Neural cell (in vitro differentiated cells): Measurements from ENCODE around the gene NEU3. TPM values are rescaled to one million over a fixed set of nuclear protein-coding genes. Genes with fewer than 3 reads are reported as not detected.

ENCODE experiments used
- H2AFZ ChIP-seq: fragments of 200-600, 300-800 bp; sonication (generic), shearing (Covaris generic); 2 replicates; pipeline ENCODE4 v1.6.0; 2014; ENCODE audit warnings: low read depth, mild to moderate bottlenecking, antibody characterized with exemption, low read length, moderate library complexity
- H3F3A ChIP-seq: fragments of 200-600 bp; shearing (Covaris generic); 2 replicates; pipeline ENCODE4 v1.6.1; 2016; ENCODE audit warnings: mild to moderate bottlenecking, moderate library complexity, mixed read lengths, antibody characterized with exemption, low read length; ENCODE audit not compliant: insufficient read depth, poor library complexity, severe bottlenecking
- H3K27ac ChIP-seq: fragments of 200-600, 300-800 bp; sonication (generic), shearing (Covaris generic); 2 replicates; pipeline ENCODE4 v1.5.1; 2014; ENCODE audit warnings: mild to moderate bottlenecking, low read length, moderate library complexity
- H3K27me3 ChIP-seq: fragments of 300-800, 200-600 bp; sonication (generic), shearing (Covaris generic); 2 replicates; pipeline ENCODE4 v1.6.0; 2014; ENCODE audit warnings: mild to moderate bottlenecking, low read depth, low read length, moderate library complexity; ENCODE audit not compliant: insufficient read depth
- H3K36me3 ChIP-seq: fragments of 300-800, 200-600 bp; sonication (generic), shearing (Covaris generic); 2 replicates; pipeline ENCODE4 v1.5.1; 2014; ENCODE audit warnings: mild to moderate bottlenecking, antibody characterized with exemption, low read length, moderate library complexity; ENCODE audit not compliant: insufficient read depth
- H3K4me2 ChIP-seq: fragments of 300-800, 200-600 bp; sonication (generic), shearing (Covaris generic); 2 replicates; pipeline ENCODE4 v1.6.0; 2014; ENCODE audit warnings: mild to moderate bottlenecking, low read length
- H3K4me3 ChIP-seq: fragments of 300-800, 200-600 bp; sonication (generic), shearing (Covaris generic); 2 replicates; pipeline ENCODE4 v1.5.1; 2014; ENCODE audit warnings: mild to moderate bottlenecking, low read length, moderate library complexity
- H3K79me2 ChIP-seq: fragments of 200-600 bp; shearing (Covaris generic); replicated peaks from 2 replicates; pipeline ENCODE4 v1.6.0; 2014; ENCODE audit warnings: mild to moderate bottlenecking, low read length, moderate library complexity; ENCODE audit not compliant: insufficient read depth
- H3K9ac ChIP-seq: fragments of 300-800, 200-600 bp; sonication (generic), shearing (Covaris generic); 2 replicates; pipeline ENCODE4 v1.6.1; 2016; ENCODE audit warnings: mild to moderate bottlenecking, low read length, mixed read lengths
- H3K9me2 ChIP-seq: fragments of 200-600 bp; shearing (Covaris generic); 2 replicates; pipeline ENCODE4 v1.6.1; 2016; ENCODE audit warnings: mild to moderate bottlenecking, low read length, mixed read lengths; ENCODE audit not compliant: insufficient read depth
- H3K9me3 ChIP-seq: fragments of 200-600, 300-800 bp; sonication (generic), shearing (Covaris generic); 2 replicates; pipeline ENCODE4 v1.6.1; 2016; ENCODE audit warnings: mild to moderate bottlenecking, mixed run types, low read length, moderate library complexity, mixed read lengths
- H4K20me1 ChIP-seq: fragments of 200-600 bp; shearing (Covaris generic); 2 replicates; pipeline ENCODE4 v1.6.1; 2016; ENCODE audit warnings: mild to moderate bottlenecking, mixed run types; ENCODE audit not compliant: insufficient read depth
- CTCF ChIP-seq: fragments of 450-650 bp; IDR thresholded peaks from 2 replicates; pipeline ENCODE4 v1.5.1; 2014; ENCODE audit warnings: antibody characterized with exemption, mild to moderate bottlenecking, moderate library complexity; ENCODE audit not compliant: poor library complexity, severe bottlenecking
- EP300 ChIP-seq: fragments of 450-650 bp; conservative IDR thresholded peaks from 2 replicates; pipeline ENCODE4 v1.6.1; 2014; ENCODE audit warnings: antibody characterized with exemption, mild to moderate bottlenecking, moderate library complexity; ENCODE audit not compliant: poor library complexity, severe bottlenecking
- EZH2 ChIP-seq: fragments of 200-600, 300-800 bp; shearing (Covaris generic), sonication (generic); IDR thresholded peaks from 2 replicates; pipeline ENCODE4 v1.6.1; 2014; ENCODE audit warnings: antibody characterized with exemption, low read length, borderline replicate concordance, mild to moderate bottlenecking; ENCODE audit not compliant: insufficient read depth, poor library complexity, severe bottlenecking
- MXI1 ChIP-seq: fragments of 450-650 bp; conservative IDR thresholded peaks from 2 replicates; pipeline ENCODE4 v1.6.1; 2014; ENCODE audit warnings: antibody characterized with exemption, mild to moderate bottlenecking; ENCODE audit not compliant: poor library complexity, severe bottlenecking
- POLR2AphosphoS5 ChIP-seq: IDR thresholded peaks from 2 replicates; pipeline ENCODE4 v1.6.1; 2012
- RAD21 ChIP-seq: fragments of 450-650 bp; conservative IDR thresholded peaks from 2 replicates; pipeline ENCODE4 v1.6.1; 2014; ENCODE audit warnings: antibody characterized with exemption, mild to moderate bottlenecking, moderate library complexity
- REST ChIP-seq: IDR thresholded peaks from 2 replicates; pipeline ENCODE4 v1.6.1; 2012; ENCODE audit warnings: borderline replicate concordance
- SMC3 ChIP-seq: fragments of 450-650 bp; conservative IDR thresholded peaks from 2 replicates; pipeline ENCODE4 v1.6.1; 2014; ENCODE audit warnings: antibody characterized with exemption, mild to moderate bottlenecking, moderate library complexity; ENCODE audit not compliant: poor library complexity
- TAF1 ChIP-seq: IDR thresholded peaks from 2 replicates; pipeline ENCODE4 v1.6.1; 2012; ENCODE audit warnings: low read depth
- polyA plus RNA-seq: library from polyadenylated mRNA; depleted of rRNA; stranded (reverse); fragments of >200 nt; gene quantifications from 2 replicates; pipeline ENCODE4 v1.2.3, GENCODE V29; 2014

Gene NEU3
- polyA plus RNA-seq, 1 donor from 2014 or later = 16.9 TPM

GRCh38 chr11:75035911-75036565 lies 47.3 kb downstream of the NEU3 start:
- H3K27ac ChIP-seq = no peak overlapping the region
- H4K20me1 ChIP-seq = no peaks in the 10 kb centered on the region
- no peaks in the 10 kb centered on the region for H3K79me2 ChIP-seq
- H3F3A ChIP-seq = no peaks in the 10 kb centered on the region
- no peak overlapping the region for H3K4me2 ChIP-seq
- no peaks in the 10 kb centered on the region for H3K36me3 ChIP-seq
- no peak overlapping the region for H3K9ac ChIP-seq
- no peaks in the 10 kb centered on the region for H3K27me3 ChIP-seq
- no peaks in the 10 kb centered on the region for H3K9me2 ChIP-seq
- TF ChIP-seq REST (no peak), EZH2 (no peak), EP300 (no peak), TAF1 (no peak)
- no peak overlapping the region for H3K4me3 ChIP-seq
- H2AFZ ChIP-seq = no peak overlapping the region
- H3K9me3 ChIP-seq = no peaks in the 10 kb centered on the region

GRCh38 chr11:75040167-75040770 lies 51.5 kb downstream of the NEU3 start:
- no peak for TF ChIP-seq REST
- TF ChIP-seq POLR2AphosphoS5 = no peak
- TF ChIP-seq EZH2 = no peak
- no peak for TF ChIP-seq SMC3
- TF ChIP-seq MXI1 = no peak
- no peak for TF ChIP-seq CTCF
- no peak for TF ChIP-seq TAF1
- TF ChIP-seq RAD21 = no peak
- TF ChIP-seq EP300 = no peak
- no peaks in the 10 kb centered on the region for H4K20me1 ChIP-seq

More at GRCh38 chr11:75040167-75040770, 51.5 kb downstream of the NEU3 start:
- H3F3A ChIP-seq = no peaks in the 10 kb centered on the region
- no peaks in the 10 kb centered on the region for H3K79me2 ChIP-seq
- H2AFZ ChIP-seq = no peak overlapping the region
- no peak overlapping the region for H3K27ac ChIP-seq
- H3K27me3 ChIP-seq = no peaks in the 10 kb centered on the region
- H3K9ac ChIP-seq = no peak overlapping the region
- no peaks in the 10 kb centered on the region for H3K36me3 ChIP-seq
- no peaks in the 10 kb centered on the region for H3K9me2 ChIP-seq
- H3K9me3 ChIP-seq = no peaks in the 10 kb centered on the region
- H3K4me2 ChIP-seq = no peak overlapping the region
- no peak overlapping the region for H3K4me3 ChIP-seq
